IPS-18a (cell line): Measurements from ENCODE around the gene SUN3.
A peak's percentile ranks its signal among the peaks of the same experiment; 100 is the strongest.

Experiments used
- H3K27ac ChIP-seq: one replicate; pipeline ENCODE4 v1.5.1; 2013; ENCODE audit warnings: low read length
- H3K27me3 ChIP-seq: one replicate; pipeline ENCODE4 v1.6.1; 2013; ENCODE audit warnings: mild to moderate bottlenecking, low read length; ENCODE audit not compliant: control insufficient read depth, insufficient read depth
- H3K36me3 ChIP-seq: one replicate; pipeline ENCODE4 v1.6.1; 2013; ENCODE audit warnings: low read depth, low read length; ENCODE audit not compliant: control insufficient read depth
- H3K4me1 ChIP-seq: one replicate; pipeline ENCODE4 v1.6.1; 2013; ENCODE audit warnings: low read depth, low read length; ENCODE audit not compliant: control insufficient read depth
- H3K4me3 ChIP-seq: one replicate; pipeline ENCODE4 v1.5.1; 2013; ENCODE audit warnings: low read length
- H3K9ac ChIP-seq: one replicate; pipeline ENCODE4 v1.6.1; 2013; ENCODE audit warnings: mild to moderate bottlenecking, low read length, moderate library complexity
- H3K9me3 ChIP-seq: one replicate; pipeline ENCODE4 v1.6.1; 2013; ENCODE audit warnings: low read depth, low read length; ENCODE audit not compliant: control insufficient read depth

SUN3 gene

DNA sequence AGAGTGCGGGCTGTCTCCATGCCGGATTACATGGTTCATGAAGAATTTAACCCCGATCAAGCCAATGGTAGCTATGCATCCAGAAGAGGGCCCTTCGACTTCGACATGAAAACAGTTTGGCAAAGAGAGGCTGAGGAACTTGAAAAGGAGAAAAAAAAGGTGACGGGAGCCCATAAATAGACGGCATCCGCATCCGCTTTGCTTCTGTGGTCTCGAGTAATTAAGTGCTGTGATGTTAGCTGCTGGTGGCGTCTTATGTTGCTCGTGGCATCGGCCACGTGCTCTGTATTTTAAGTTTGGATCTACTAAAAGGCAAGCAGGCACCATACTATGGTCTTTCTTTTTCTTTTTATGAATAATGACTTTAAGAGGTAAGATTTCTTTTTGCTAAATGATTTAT is 17.6 kb upstream of the SUN3 start:
- Histone ChIP-seq H3K36me3 (no peaks in the 10 kb centered on the region), H3K9me3 (no peaks in the 10 kb centered on the region), H3K9ac (no peak overlapping the region), H3K27ac (no peak overlapping the region), H3K4me3 (no peak overlapping the region), H3K4me1 (peaks cover 6% of the 10 kb centered on the region), H3K27me3 (no peaks in the 10 kb centered on the region)

- H3K27me3 ChIP-seq = no peaks in the 10 kb centered on the region
- peaks cover 13% of the 10 kb centered on the region for H3K4me1 ChIP-seq
- no peaks in the 10 kb centered on the region for H3K9me3 ChIP-seq
- no peak overlapping the region for H3K27ac ChIP-seq
- H3K4me3 ChIP-seq = no peak overlapping the region
- no peak overlapping the region for H3K9ac ChIP-seq
- H3K36me3 ChIP-seq = no peaks in the 10 kb centered on the region
These were observed 16.4 kb upstream of the SUN3 start for GRCh38 chr7:48045195-48045765.

DNA sequence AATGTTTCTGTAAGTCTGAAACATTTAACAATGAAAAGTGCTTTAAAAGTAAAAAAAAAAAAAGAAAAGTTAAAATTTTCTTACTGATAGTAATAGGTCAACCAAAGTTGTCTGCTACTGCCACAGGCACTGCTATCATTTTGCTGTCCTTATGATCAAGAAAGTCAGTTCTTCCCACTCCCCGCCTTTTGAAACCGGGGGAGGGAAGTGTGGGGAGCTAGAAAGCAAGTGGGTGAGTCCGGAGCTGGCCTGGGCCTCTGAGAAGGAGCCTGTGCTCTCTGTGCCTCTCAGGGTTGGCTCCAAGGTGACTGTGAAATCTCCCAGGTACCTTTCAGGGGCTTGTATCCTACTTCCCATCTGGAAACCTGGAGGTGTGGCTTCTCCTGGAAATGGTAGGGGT is 13.7 kb upstream of the SUN3 start:
- Histone ChIP-seq H3K9ac (no peak overlapping the region), H3K27me3 (peaks cover 3% of the 10 kb centered on the region), H3K36me3 (no peaks in the 10 kb centered on the region), H3K4me1 (peaks cover 33% of the 10 kb centered on the region), H3K4me3 (no peak overlapping the region), H3K27ac (no peak overlapping the region), H3K9me3 (no peaks in the 10 kb centered on the region)

GRCh38 chr7:48042216-48042615 is 13.3 kb upstream of the SUN3 start:
- no peak overlapping the region for H3K4me3 ChIP-seq
- no peaks in the 10 kb centered on the region for H3K9me3 ChIP-seq
- H3K4me1 ChIP-seq = peaks cover 33% of the 10 kb centered on the region
- no peak overlapping the region for H3K9ac ChIP-seq
- H3K36me3 ChIP-seq = no peaks in the 10 kb centered on the region
- peaks cover 7% of the 10 kb centered on the region for H3K27me3 ChIP-seq
- H3K27ac ChIP-seq = no peak overlapping the region

- H3K4me1 ChIP-seq = peaks cover 33% of the 10 kb centered on the region
- no peak overlapping the region for H3K9ac ChIP-seq
- H3K27me3 ChIP-seq = peaks cover 13% of the 10 kb centered on the region
- H3K36me3 ChIP-seq = no peaks in the 10 kb centered on the region
- no peaks in the 10 kb centered on the region for H3K9me3 ChIP-seq
- no peak overlapping the region for H3K4me3 ChIP-seq
- H3K27ac ChIP-seq = no peak overlapping the region
These were observed 12.7 kb upstream of the SUN3 start for GRCh38 chr7:48041653-48041970.

- Histone ChIP-seq H3K27me3 (peaks cover 19% of the 10 kb centered on the region), H3K27ac (no peak overlapping the region), H3K4me3 (no peak overlapping the region), H3K36me3 (no peaks in the 10 kb centered on the region), H3K4me1 (peaks cover 33% of the 10 kb centered on the region), H3K9ac (no peak overlapping the region), H3K9me3 (no peaks in the 10 kb centered on the region)
These were observed 12.2 kb upstream of the SUN3 start for GRCh38 chr7:48040944-48041652.

- H3K27ac ChIP-seq = no peak overlapping the region
These were observed 10.1 kb upstream of the SUN3 start for GRCh38 chr7:48038815-48039506.

DNA sequence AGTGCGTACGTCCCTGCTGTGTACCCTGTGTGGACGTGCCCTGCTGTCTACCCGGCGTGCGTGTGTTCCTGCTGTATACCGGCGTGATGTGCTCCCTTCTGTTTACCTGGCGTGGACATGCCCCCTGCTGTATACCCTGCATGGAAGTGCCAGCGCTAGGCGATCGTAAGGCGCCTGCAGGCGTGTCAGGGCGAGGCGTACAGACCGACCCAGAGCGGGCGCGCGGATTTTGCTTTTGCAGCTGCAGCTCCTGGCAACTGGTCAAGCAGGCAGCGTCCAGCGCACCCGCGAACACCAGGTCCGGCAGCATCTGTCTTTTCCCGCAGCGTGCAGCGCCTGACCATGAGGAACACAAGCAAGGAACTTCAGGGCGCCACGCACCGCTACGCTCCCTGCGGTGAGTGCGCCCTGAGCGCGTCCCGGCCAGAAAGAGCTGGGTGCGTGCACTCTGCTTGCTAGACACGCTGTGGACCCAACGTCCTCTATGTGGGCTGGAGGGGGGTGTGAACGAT is 7.1 kb upstream of the SUN3 start:
- H3K4me1 ChIP-seq = peaks cover 26% of the 10 kb centered on the region
- H3K36me3 ChIP-seq = no peaks in the 10 kb centered on the region
- H3K9me3 ChIP-seq = no peaks in the 10 kb centered on the region
- H3K27me3 ChIP-seq = peaks cover 45% of the 10 kb centered on the region
- H3K27ac ChIP-seq = no peak overlapping the region
- H3K9ac ChIP-seq = peak overlapping the region; percentile 48
- H3K4me3 ChIP-seq = peak overlapping the region; percentile 88

More at GRCh38 chr7:48038815-48039506, 10.1 kb upstream of the SUN3 start:
- Histone ChIP-seq H3K9ac (no peak overlapping the region), H3K9me3 (no peaks in the 10 kb centered on the region), H3K4me1 (peaks cover 33% of the 10 kb centered on the region), H3K4me3 (peak overlapping the region; percentile 31), H3K36me3 (no peaks in the 10 kb centered on the region), H3K27me3 (peaks cover 37% of the 10 kb centered on the region)

GRCh38 chr7:48035301-48035966 is 6.5 kb upstream of the SUN3 start, which contains the start of gene C7orf57:
C7orf57 (plus strand) TSS chr7:48035543; CDS start chr7:48036309, 766 bp downstream.
- Histone ChIP-seq H3K4me3 (peak within 1 kb of the TSS; percentile 88), H3K9ac (peak within 1 kb of the TSS; percentile 48), H3K27ac (no peak within 1 kb of the TSS)

GRCh38 chr7:48033922-48034321 is 5.0 kb upstream of the SUN3 start:
- Histone ChIP-seq H3K36me3 (no peaks in the 10 kb centered on the region), H3K27me3 (peaks cover 45% of the 10 kb centered on the region)

More at GRCh38 chr7:48035301-48035966, 6.5 kb upstream of the SUN3 start, which contains the start of gene C7orf57:
- Histone ChIP-seq H3K9me3 (no peaks in the 10 kb centered on the region), H3K36me3 (no peaks in the 10 kb centered on the region), H3K4me1 (peaks cover 21% of the 10 kb centered on the region), H3K27me3 (peaks cover 45% of the 10 kb centered on the region)

GRCh38 chr7:48031111-48031510 is 2.2 kb upstream of the SUN3 start:
- Histone ChIP-seq H3K9ac (no peak overlapping the region), H3K4me3 (no peak overlapping the region), H3K27ac (no peak overlapping the region), H3K27me3 (peaks cover 27% of the 10 kb centered on the region), H3K9me3 (no peaks in the 10 kb centered on the region), H3K4me1 (no peaks in the 10 kb centered on the region), H3K36me3 (no peaks in the 10 kb centered on the region)

More at GRCh38 chr7:48033922-48034321, 5.0 kb upstream of the SUN3 start:
- no peak overlapping the region for H3K9ac ChIP-seq
- peaks cover 6% of the 10 kb centered on the region for H3K4me1 ChIP-seq
- no peaks in the 10 kb centered on the region for H3K9me3 ChIP-seq
- H3K27ac ChIP-seq = no peak overlapping the region
- no peak overlapping the region for H3K4me3 ChIP-seq
